Measurements from ENCODE around the gene CEP70.
"Not testable (repeated sequence)": the region's sequence is repeated elsewhere in the genome, so short reads cannot be mapped to it uniquely, and the experiment has no call there.

The CEP70 gene

GRCh38 chr3:138588445-138588844 lies 5.6 kb downstream of the CEP70 start:
- no peak for DNase-seq

DNA sequence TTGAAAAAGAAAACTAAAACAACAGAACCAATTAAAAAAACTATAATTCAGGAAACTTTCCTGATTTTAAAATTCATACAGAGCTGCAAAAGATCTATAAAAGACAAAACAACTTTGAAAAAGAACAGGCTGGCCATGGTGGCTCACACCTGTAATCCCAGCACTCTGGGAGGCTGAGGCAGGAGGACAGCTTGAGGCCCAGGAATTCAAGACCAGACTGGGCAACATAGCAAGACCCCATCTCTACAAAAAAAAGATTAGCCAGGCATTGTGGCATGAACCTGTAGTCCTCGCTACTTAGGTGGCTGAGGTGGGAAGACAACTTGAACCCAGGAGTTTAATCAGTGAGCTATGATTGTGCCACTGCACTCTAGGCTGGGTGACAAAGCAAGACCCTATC lies 6.7 kb downstream of the CEP70 start:
- DNase-seq = no peak

DNA sequence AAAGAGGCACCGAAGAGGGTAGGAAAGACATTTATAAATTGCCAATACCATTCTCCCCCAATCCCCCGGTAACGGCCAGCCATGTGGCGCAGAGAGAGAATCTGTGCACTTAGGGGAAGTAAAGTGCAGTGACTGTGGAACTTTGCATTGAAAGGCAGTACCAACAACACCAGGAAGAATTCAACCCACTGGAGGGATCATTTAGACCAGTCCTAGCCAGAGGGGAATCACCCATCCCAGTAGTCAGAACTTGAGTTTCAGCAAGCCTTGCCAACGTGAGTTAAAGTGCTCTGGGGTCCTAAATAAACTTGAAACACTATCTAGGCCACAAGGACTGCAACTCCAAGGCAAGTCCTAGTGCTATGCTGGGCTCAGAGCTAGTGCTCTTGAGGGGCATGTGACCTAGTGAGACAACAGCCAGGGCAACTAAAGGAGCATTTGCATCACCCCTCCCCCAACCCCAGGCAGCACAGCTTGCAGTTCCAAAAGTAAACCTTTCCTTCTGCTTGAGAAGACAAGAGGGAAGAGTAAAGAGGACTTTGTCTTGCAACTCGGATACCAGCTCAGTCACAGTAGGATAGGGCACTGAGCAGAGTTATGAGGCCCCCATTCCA lies 15.0 kb downstream of the CEP70 start:
- DNase-seq = no peak

DNA sequence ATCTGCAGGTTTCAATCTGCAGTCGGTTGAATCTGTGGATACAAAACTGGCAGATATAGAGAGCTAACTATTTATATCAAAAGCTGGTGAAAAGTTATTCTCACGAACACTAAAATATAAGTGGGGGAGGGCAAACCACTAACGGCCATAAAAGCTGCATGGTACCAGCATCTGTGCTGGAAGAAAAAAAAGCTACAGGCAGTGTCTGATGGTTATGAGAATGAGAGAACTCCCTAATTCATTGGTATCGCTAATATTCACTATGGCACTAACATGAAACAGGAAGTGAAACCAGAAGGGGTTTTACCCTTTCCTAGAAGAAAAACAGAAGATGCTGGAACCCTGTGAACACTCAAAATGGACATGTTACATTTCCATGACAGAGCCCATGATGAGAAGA lies 15.9 kb downstream of the CEP70 start:
- no peak for DNase-seq

DNA sequence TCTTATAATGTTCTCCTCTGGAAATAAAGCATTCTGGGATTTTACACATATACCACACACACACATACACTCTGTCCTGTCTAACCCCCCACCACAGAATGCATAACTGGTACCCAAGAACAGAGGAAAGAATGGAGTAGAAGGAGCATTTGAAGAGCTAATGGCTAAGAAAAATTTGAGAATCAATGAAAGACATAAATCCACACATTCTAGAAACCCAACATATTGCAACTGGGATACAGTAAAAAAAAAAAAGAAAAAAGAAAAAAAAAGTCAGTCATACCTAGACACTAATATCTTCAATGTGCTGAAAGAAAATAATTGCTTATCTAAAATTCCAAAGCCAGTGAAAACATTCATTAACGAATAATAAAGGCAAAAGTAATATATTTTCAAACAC lies 20.9 kb downstream of the CEP70 start:
- no peak for DNase-seq

GRCh38 chr3:138569624-138570023 lies 24.4 kb downstream of the CEP70 start:
- not testable (repeated sequence) for DNase-seq

DNA sequence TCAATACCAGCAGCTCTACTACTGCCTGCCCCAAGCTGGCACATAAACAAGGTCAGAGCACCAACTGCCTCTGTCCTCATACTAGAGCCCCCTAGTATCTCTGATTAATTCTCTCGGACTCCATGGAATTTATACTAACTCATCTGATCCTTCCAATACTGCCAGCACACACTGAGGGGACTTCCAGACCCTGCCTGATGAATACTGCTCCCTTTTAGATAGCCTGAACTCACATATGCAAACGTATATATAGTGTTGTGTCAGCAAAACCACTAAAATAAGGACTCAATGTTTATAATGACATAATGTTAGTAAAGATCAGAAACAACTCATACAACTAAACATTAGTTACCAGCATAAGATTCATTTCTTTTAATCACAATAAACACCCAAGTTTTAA lies 25.0 kb downstream of the CEP70 start:
- DNase-seq = no peak

DNA sequence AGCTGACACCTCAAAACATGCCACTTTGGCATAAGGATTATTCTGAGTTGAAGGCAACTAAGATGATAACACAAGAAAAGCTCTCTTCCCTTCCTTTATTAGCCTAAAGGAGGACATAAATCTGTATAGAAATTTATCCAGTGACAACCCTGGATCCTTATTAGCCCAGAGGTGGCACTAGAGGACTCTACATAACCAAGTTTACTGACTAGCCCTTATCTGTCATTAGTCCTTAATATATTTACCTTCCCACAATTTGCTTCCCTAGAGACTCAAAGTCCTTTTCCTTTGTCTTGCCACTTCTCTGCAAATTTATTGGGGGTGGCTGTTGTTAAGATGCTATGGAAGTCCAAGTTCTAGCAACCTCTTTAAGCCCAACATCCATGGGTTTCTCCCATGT lies 26.7 kb downstream of the CEP70 start:
- DNase-seq = no peak

- DNase-seq = not testable (repeated sequence)
Measured at GRCh38 chr3:138566293-138566692, 27.8 kb downstream of the CEP70 start.

GRCh38 chr3:138562902-138563301 lies 31.2 kb downstream of the CEP70 start:
- not testable (repeated sequence) for DNase-seq

GRCh38 chr3:138560501-138560900 lies 33.6 kb downstream of the CEP70 start:
- DNase-seq = no peak

GRCh38 chr3:138559134-138559533 lies 34.9 kb downstream of the CEP70 start:
- no peak for DNase-seq

DNA sequence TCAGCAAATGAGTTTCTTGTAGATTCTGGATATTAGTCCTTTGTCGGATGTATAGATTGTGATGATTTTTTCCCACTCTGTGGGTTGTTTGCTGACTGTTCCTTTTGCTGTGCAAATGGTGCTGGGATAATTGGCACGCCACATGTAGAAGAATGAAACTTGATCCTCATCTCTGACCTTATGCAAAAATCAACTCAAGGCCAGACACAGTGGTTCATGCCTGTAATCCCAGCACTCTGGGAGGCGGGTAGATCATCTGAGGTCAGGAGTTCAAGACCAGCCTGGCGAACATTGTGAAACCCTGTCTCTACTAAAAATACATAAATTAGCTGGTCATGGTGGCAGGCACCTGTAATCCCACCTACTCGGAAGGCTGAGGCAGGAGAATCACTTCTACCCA lies 39.3 kb downstream of the CEP70 start:
- DNase-seq = not testable (repeated sequence)

DNA sequence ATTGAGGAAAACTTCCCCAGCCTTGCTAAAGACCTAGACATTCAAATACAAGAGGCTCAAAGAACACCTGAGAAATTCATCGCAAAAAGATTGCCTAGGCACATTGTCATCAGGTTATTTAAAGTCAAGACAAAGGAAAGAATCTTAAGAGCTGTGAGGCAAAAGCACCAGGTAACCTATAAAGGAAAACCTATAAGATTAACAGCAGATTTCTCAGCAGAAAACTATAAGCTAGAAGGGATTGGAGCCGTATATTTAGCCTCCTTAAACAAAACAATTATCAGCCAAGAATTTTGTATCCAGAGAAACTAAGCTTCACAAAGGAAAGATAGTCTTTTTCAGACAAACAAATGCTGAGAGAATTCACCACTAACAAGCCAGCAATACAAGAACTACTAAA lies 43.1 kb downstream of the CEP70 start:
- not testable (repeated sequence) for DNase-seq

DNA sequence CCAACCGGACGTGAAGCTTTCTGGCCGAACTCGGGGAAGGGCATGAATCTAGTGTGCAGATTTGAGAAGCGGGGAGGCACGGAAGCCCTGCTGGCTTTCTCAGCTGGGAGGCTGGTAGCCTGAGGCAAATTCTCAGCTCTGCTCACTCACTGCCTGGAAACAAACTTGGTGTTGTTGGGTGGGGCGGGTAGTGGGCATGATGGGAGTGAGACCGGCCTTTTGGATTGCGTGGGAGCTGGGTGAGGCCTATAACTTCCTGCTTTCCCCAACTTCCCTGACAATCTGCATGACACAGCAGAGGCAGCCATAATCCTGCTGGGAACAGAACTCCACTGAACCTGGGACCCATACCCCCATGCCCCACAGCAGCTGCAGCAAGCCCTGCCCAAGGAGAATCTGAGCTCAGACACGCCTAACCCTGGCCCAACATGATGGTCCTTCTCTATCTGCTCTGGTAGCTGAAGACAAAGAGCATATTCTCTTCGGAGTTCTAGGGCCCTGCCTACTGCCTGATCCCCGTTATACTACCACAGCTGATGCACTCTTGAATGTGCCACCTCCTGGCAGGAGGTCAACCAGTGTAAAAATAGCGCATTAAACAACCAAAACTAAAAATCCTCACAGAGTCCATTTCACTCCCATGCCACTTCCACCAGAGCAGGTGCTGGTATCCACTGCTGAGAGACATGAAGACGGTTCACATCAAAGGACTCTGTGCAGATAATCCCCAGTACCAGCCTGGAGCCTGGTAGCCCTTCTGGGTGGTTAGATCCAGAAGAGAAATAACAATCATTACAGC lies 44.7 kb downstream of the CEP70 start:
- DNase-seq = no peak

- DNase-seq = no peak
Measured at GRCh38 chr3:138547342-138547975, 46.6 kb downstream of the CEP70 start.

GRCh38 chr3:138544546-138544945 lies 49.5 kb downstream of the CEP70 start:
- no peak for DNase-seq

DNA sequence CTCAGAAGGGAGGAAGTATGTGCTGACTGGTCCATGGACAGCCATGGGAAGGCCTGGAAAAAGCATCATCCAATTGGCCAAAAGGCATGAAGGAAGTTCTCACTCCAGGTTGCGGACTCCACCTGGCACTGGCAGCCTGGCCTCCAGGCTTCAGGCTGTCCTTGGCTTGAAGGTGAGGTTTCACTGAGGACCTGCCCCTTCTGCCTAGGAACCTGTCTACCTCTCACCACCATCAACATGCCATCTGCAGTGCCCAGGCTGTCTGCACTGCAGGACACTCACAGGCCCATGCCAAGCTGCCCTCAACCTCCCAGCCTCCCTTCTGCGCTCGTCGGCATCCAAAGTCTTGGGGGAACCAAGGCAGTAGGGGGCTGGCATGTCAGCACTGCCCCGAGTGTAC lies 51.1 kb downstream of the CEP70 start:
- no peak for DNase-seq

- DNase-seq = no peak
Measured at GRCh38 chr3:138539352-138539751, 54.7 kb downstream of the CEP70 start.

DNA sequence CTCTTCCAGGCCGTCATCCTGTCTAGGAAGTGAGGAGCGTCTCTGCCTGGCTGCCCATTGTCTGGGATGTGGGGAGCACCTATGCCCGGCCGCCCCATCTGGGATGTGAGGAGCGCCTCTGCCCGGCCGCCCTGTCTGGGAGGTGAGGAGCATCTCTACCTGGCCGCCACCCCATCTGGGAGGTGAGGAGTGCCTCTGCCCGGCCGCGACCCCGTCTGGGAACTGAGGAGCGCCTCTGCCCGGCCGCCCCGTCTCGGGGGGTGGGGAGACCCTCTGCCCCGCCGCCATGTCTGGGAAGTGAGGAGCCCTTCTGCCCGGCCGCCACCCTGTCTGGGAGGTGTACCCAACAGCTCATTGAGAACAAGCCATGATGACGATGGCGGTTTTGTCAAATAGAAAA lies 72.6 kb downstream of the CEP70 start:
- not testable (repeated sequence) for DNase-seq

- DNase-seq = no peak
Measured at GRCh38 chr3:138513090-138513843, 80.8 kb downstream of the CEP70 start.

DNA sequence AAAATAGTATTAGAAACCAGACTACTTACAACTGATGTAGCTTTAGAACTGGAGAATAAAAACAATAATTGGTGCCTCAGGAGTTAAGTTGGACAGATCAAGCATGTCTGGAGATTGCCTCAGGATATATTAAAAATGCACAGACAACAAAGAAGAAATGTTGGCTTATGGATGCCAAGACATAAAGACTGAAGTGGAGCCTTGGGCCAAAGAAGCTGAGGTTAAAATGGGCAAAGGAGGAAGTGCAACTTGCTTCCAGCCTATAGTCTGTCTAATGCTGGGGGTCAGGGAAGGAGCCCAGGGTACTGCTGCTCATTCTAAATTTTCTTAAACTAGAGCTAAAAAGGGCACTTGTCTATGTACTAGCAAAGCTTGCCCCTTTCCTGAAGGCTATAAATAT lies 82.1 kb downstream of the CEP70 start:
- no peak for DNase-seq

DNA sequence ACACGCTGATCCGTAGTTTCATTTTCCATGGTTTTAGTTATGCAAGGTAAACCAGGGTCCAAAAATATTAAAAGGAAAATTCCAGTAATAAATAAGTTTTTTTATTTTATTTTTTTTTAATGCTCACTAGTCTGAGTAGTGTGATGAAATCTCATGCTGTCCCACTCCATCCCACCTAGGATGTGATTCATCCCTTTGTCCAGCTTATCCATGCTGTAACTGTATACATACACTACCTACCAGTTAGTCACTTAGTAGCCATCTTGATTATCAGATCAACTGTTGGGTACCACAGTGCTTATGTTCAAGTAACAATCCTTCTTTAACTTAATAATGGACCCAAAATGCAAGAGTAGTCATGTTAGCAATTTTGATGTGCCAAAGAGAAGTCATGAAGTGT lies 84.5 kb downstream of the CEP70 start:
- no peak for DNase-seq

DNA sequence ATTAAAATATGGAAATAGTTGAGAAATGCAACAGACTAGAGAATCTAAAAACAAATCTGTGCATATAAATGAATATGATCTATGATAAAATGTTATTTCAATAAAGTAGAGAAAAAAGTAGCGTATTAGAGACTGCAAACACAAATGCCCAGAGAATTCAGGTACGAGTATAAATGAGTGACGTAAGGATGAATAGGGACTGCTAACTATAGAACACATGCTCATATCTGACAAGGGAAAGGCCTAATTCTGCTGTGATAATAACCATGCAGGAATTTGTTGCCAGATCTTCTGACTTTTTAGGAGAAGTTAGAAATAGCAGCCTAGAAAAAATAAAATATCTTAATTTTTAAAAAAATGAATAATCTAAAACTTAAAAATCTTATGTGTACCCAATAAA lies 86.5 kb downstream of the CEP70 start:
- no peak for DNase-seq

Data from activated T-cell treated with anti-CD3 and anti-CD28 coated beads, Interleukin-2, amount 50 U/mL, for 1 hour (primary cell).